ENCODE measurements around the gene ZNF227. TPM values are rescaled to one million over a fixed set of nuclear protein-coding genes. Genes with fewer than 3 reads are reported as not detected.
"Not testable (repeated sequence)": the region's sequence is repeated elsewhere in the genome, so short reads cannot be mapped to it uniquely, and the experiment has no call there.

The ZNF227 gene
- total RNA-seq, 1 experiment from 2014 or later: 16.5 TPM

DNA sequence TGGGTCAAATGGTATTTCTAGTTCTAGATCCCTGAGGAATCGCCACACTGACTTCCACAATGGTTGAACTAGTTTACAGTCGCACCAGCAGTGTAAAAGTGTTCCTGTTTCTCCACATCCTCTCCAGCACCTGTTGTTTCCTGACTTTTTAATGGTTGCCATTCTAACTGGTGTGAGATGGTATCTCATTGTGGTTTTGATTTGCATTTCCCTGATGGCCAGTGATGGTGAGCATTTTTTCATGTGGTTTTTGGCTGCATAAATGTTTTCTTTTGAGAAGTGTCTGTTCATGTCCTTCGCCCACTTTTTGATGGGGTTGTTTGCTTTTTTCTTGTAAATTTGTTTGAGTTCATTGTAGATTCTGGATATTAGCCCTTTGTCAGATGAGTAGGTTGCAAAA lies 9.0 kb downstream of the ZNF227 start:
- H2AFZ ChIP-seq; DNase-seq; H4K20me1 ChIP-seq (ENCODE audit: insufficient read depth); H3K4me2 ChIP-seq; H3K4me3 ChIP-seq; H3K79me2 ChIP-seq (ENCODE audit: low read depth); intact Hi-C loops (cut with micrococcal nuclease; ENCODE audit: unreplicated experiment); CTCF ChIA-PET; BruUV-seq (replicated peaks); H3K9me3 ChIP-seq (ENCODE audit: insufficient read depth, low read depth); H3K27me3 ChIP-seq (ENCODE audit: insufficient read depth, low read depth); H3K27ac ChIP-seq; H3F3A ChIP-seq (ENCODE audit: insufficient read depth, low read depth); H3K4me1 ChIP-seq (replicated peaks; ENCODE audit: insufficient read depth); POLR2A ChIA-PET (ENCODE audit: unreplicated experiment); H3K9me2 ChIP-seq (ENCODE audit: insufficient read depth): not testable (repeated sequence)
- H3K36me3 ChIP-seq (ENCODE audit: low read depth): peaks cover 26% of the 10 kb centered on the region; the same call in 1 of the 2 replicates

DNA sequence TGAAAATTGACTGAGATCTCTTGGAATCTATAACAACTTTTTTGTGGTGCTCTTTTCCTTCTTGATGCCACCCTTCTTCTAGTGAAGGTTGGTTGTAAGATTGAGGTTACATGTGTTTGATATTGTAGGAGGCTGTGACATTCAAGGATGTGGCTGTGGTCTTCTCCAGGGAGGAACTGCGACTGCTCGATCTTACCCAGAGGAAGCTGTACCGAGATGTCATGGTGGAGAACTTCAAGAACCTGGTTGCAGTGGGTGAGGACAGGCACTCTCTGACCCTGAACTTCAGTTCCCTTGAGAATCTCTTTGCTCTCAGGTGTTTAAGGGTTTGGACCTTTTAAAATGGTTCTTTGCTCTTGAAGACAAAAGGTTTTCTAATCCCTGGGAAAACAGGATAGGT lies 16.0 kb downstream of the ZNF227 start:
- Histone ChIP-seq H3K4me3 (no peak overlapping the region), H3K4me2 (no peak overlapping the region), H3K79me2 (ENCODE audit: low read depth) (no peaks in the 10 kb centered on the region), H3K27me3 (ENCODE audit: insufficient read depth, low read depth) (no peaks in the 10 kb centered on the region), H3K9me3 (ENCODE audit: insufficient read depth, low read depth) (no peaks in the 10 kb centered on the region), H3K4me1 (replicated peaks; ENCODE audit: insufficient read depth) (no peaks in the 10 kb centered on the region), H3K9me2 (ENCODE audit: insufficient read depth) (no peaks in the 10 kb centered on the region), H3K27ac (no peak overlapping the region), H4K20me1 (ENCODE audit: insufficient read depth) (no peaks in the 10 kb centered on the region), H3K36me3 (ENCODE audit: low read depth) (peaks cover 32% of the 10 kb centered on the region), H3F3A (ENCODE audit: insufficient read depth, low read depth) (0 out of 2 replicates have a peak, but pooled peaks cover 3% of the 10 kb centered on the region), H2AFZ (no peak overlapping the region)
- CTCF ChIA-PET: no interaction called here
- POLR2A ChIA-PET (ENCODE audit: unreplicated experiment): no interaction called here
- intact Hi-C loops (cut with micrococcal nuclease; ENCODE audit: unreplicated experiment): no loop called here
- BruUV-seq (replicated peaks): no TSS peak
- TF ChIP-seq EZH2 (IDR thresholded peaks at IDR 0.05; ENCODE audit: low read depth): no peak
- TF ChIP-seq, protein P1, sequence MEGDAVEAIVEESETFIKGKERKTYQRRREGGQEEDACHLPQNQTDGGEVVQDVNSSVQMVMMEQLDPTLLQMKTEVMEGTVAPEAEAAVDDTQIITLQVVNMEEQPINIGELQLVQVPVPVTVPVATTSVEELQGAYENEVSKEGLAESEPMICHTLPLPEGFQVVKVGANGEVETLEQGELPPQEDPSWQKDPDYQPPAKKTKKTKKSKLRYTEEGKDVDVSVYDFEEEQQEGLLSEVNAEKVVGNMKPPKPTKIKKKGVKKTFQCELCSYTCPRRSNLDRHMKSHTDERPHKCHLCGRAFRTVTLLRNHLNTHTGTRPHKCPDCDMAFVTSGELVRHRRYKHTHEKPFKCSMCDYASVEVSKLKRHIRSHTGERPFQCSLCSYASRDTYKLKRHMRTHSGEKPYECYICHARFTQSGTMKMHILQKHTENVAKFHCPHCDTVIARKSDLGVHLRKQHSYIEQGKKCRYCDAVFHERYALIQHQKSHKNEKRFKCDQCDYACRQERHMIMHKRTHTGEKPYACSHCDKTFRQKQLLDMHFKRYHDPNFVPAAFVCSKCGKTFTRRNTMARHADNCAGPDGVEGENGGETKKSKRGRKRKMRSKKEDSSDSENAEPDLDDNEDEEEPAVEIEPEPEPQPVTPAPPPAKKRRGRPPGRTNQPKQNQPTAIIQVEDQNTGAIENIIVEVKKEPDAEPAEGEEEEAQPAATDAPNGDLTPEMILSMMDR (conservative IDR thresholded peaks at IDR 0.05): no peak
- DNase-seq: no peak

GRCh38 chr19:44232867-44233266 lies 20.5 kb downstream of the ZNF227 start:
- Histone ChIP-seq H4K20me1 (ENCODE audit: insufficient read depth) (no peaks in the 10 kb centered on the region), H3K9me3 (ENCODE audit: insufficient read depth, low read depth) (peaks cover 31% of the 10 kb centered on the region), H3K36me3 (ENCODE audit: low read depth) (peaks cover 58% of the 10 kb centered on the region), H2AFZ (no peak overlapping the region), H3K79me2 (ENCODE audit: low read depth) (no peaks in the 10 kb centered on the region), H3K4me3 (no peak overlapping the region), H3F3A (ENCODE audit: insufficient read depth, low read depth) (no peaks in the 10 kb centered on the region), H3K4me1 (replicated peaks; ENCODE audit: insufficient read depth) (no peaks in the 10 kb centered on the region), H3K4me2 (no peak overlapping the region), H3K27me3 (ENCODE audit: insufficient read depth, low read depth) (no peaks in the 10 kb centered on the region), H3K27ac (no peak overlapping the region), H3K9me2 (ENCODE audit: insufficient read depth) (no peaks in the 10 kb centered on the region)
- no peak for TF ChIP-seq EZH2 (IDR thresholded peaks at IDR 0.05; ENCODE audit: low read depth)
- TF ChIP-seq, protein P1 (conservative IDR thresholded peaks at IDR 0.05): no peak
- intact Hi-C loops (cut with micrococcal nuclease; ENCODE audit: unreplicated experiment): no loop called here
- CTCF ChIA-PET: interaction anchor here (0.6 kb wide), 1 partner anchor 188 kb away, joined by 4 read pairs; no protein-coding TSS in a partner anchor
- no peak for DNase-seq
- BruUV-seq (replicated peaks): no TSS peak
- POLR2A ChIA-PET (ENCODE audit: unreplicated experiment): no interaction called here

- ChIA-PET CTCF (no interaction called here), POLR2A (ENCODE audit: unreplicated experiment) (no interaction called here)
- no peaks in the 10 kb centered on the region for H3K27me3 ChIP-seq (ENCODE audit: insufficient read depth, low read depth)
- intact Hi-C loops (cut with micrococcal nuclease; ENCODE audit: unreplicated experiment): no loop called here
- peaks cover 31% of the 10 kb centered on the region for H3K9me3 ChIP-seq (ENCODE audit: insufficient read depth, low read depth)
- H3K4me2 ChIP-seq: no peak overlapping the region
- no peak overlapping the region for H2AFZ ChIP-seq
- peaks cover 39% of the 10 kb centered on the region for H3K36me3 ChIP-seq (ENCODE audit: low read depth)
- no TSS peak for BruUV-seq (replicated peaks)
- H3K79me2 ChIP-seq (ENCODE audit: low read depth): no peaks in the 10 kb centered on the region
- H4K20me1 ChIP-seq (ENCODE audit: insufficient read depth): no peaks in the 10 kb centered on the region
- DNase-seq: no peak
- no peak overlapping the region for H3K27ac ChIP-seq
- TF ChIP-seq EZH2 (IDR thresholded peaks at IDR 0.05; ENCODE audit: low read depth): no peak
- TF ChIP-seq, protein P1 (conservative IDR thresholded peaks at IDR 0.05): no peak
- H3F3A ChIP-seq (ENCODE audit: insufficient read depth, low read depth): no peaks in the 10 kb centered on the region
- no peaks in the 10 kb centered on the region for H3K4me1 ChIP-seq (replicated peaks; ENCODE audit: insufficient read depth)
- no peak overlapping the region for H3K4me3 ChIP-seq
- no peaks in the 10 kb centered on the region for H3K9me2 ChIP-seq (ENCODE audit: insufficient read depth)
Measured at GRCh38 chr19:44236384-44236783, 24.1 kb downstream of the ZNF227 start.

DNA sequence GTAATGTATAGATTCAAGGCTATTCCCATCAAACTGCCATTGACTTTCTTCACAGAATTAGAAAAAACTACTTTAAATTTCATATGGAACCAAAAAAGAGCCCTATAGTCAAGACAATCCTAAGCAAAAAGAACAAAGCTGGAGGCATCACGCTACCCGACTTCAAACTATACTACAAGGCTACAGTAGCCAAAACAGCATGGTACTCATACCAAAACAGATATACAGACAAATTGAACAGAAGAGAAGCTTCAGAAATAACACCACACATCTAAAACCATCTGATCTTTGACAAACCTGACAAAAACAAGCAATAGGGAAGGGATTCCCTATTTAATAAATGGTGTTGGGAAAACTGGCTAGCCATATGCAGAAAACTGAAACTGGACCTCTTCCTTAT lies 40.0 kb downstream of the ZNF227 start:
- CTCF ChIA-PET; intact Hi-C loops (cut with micrococcal nuclease; ENCODE audit: unreplicated experiment); H3K36me3 ChIP-seq (ENCODE audit: low read depth); DNase-seq; H3K27me3 ChIP-seq (ENCODE audit: insufficient read depth, low read depth); POLR2A ChIA-PET (ENCODE audit: unreplicated experiment); H3K4me2 ChIP-seq; H3F3A ChIP-seq (ENCODE audit: insufficient read depth, low read depth); H3K4me3 ChIP-seq; H2AFZ ChIP-seq; H3K9me2 ChIP-seq (ENCODE audit: insufficient read depth); BruUV-seq (replicated peaks); H3K4me1 ChIP-seq (replicated peaks; ENCODE audit: insufficient read depth); H3K27ac ChIP-seq; H4K20me1 ChIP-seq (ENCODE audit: insufficient read depth); H3K79me2 ChIP-seq (ENCODE audit: low read depth): not testable (repeated sequence)
- peaks cover 59% of the 10 kb centered on the region for H3K9me3 ChIP-seq (ENCODE audit: insufficient read depth, low read depth)

Measured in PC-9 (cell line).